Stimulated activated CD4-positive, alpha-beta T cell treated with anti-CD3 and anti-CD28 coated beads, Interleukin-2, amount 100 ng/mL, for 48 hours (primary cell): ENCODE results near the gene EML3.
"Not testable (repeated sequence)": the region's sequence is repeated elsewhere in the genome, so short reads cannot be mapped to it uniquely, and the experiment has no call there.

Experiments used
- DNase-seq, 2 donors: peaks; one replicate each; pipeline ENCODE4 v3.0.0-alpha.2; 2020

EML3 gene

GRCh38 chr11:62593434-62594044 is 19.0 kb downstream of the EML3 start:
- peak; percentile 68 to 73 for DNase-seq

GRCh38 chr11:62592989-62593421 is 19.6 kb downstream of the EML3 start:
- DNase-seq: no peak

GRCh38 chr11:62592146-62592815 is 20.3 kb downstream of the EML3 start:
- DNase-seq: no peak

GRCh38 chr11:62591448-62592145 is 21.0 kb downstream of the EML3 start, which contains the start of gene TUT1:
Gene TUT1, minus strand, starts transcription at chr11:62591523. Its CDS starts 38 bp downstream, at chr11:62591485.
- DNase-seq: peak; percentile 90 to 93

GRCh38 chr11:62588966-62589637 is 23.5 kb downstream of the EML3 start:
- DNase-seq: no peak

GRCh38 chr11:62585356-62585755 is 27.2 kb downstream of the EML3 start:
- not testable (repeated sequence) for DNase-seq

- not testable (repeated sequence) for DNase-seq
Measured at GRCh38 chr11:62581735-62582134, 30.8 kb downstream of the EML3 start.

GRCh38 chr11:62580959-62581715 is 31.4 kb downstream of the EML3 start:
- DNase-seq: no peak

GRCh38 chr11:62579252-62579651 is 33.3 kb downstream of the EML3 start:
- no peak for DNase-seq

- DNase-seq: no peak
Measured at GRCh38 chr11:62578541-62578940, 34.0 kb downstream of the EML3 start.

- DNase-seq: no peak
Measured at GRCh38 chr11:62577046-62577714, 35.4 kb downstream of the EML3 start.

- no peak for DNase-seq
Measured at GRCh38 chr11:62575837-62576236, 36.7 kb downstream of the EML3 start.

- no peak for DNase-seq
Measured at GRCh38 chr11:62575156-62575555, 37.4 kb downstream of the EML3 start.

- DNase-seq: no peak
Measured at GRCh38 chr11:62574363-62575071, 38.1 kb downstream of the EML3 start.

GRCh38 chr11:62573592-62574362 is 38.8 kb downstream of the EML3 start, which contains the start of gene EEF1G:
Gene EEF1G, minus strand, starts transcription at chr11:62573891. Its CDS starts 49 bp downstream, at chr11:62573842.
- DNase-seq: peak; percentile 94

- DNase-seq: no peak
Measured at GRCh38 chr11:62573006-62573591, 39.5 kb downstream of the EML3 start.

- no peak for DNase-seq
Measured at GRCh38 chr11:62572431-62572830, 40.1 kb downstream of the EML3 start.

GRCh38 chr11:62571493-62571892 is 41.1 kb downstream of the EML3 start:
- DNase-seq: not testable (repeated sequence)

GRCh38 chr11:62570903-62571302 is 41.7 kb downstream of the EML3 start:
- DNase-seq: not testable (repeated sequence)

- DNase-seq: no peak
Measured at GRCh38 chr11:62569611-62570010, 43.0 kb downstream of the EML3 start.
